Left cardiac atrium (tissue), 4 donors: ENCODE results near the gene ERLEC1. TPM values are rescaled to one million over a fixed set of nuclear protein-coding genes. Genes with fewer than 3 reads are reported as not detected.
"Not testable (repeated sequence)": the region's sequence is repeated elsewhere in the genome, so short reads cannot be mapped to it uniquely, and the experiment has no call there.

Source experiments
- ATAC-seq, 2 donors: fragments of 200-7000 bp; cut with Tn5 transposase; one replicate each; pipeline ENCODE4 v1.9.1; 2020; ENCODE audit warnings: mild to moderate bottlenecking in 2 of 2, moderate library complexity in 2 of 2
- DNase-seq: peaks from one replicate; pipeline ENCODE4 v3.0.0-alpha.2; 2020
- intact Hi-C, 2 donors: fragments of 100-400 bp; cut with DNase I; formaldehyde crosslinking; loops; one replicate each; pipeline versions ENCODE4 v1.14.1 to v1.15.1; 2022 to 2023
- total RNA-seq, 2 donors: library from RNA; stranded (reverse); fragmentation: NEBNext Ultra II Directional; extraction: Animal tissue kit (Norgen Biotek cat#: 25700); gene quantifications; one replicate each; pipeline ENCODE4 v1.2.1, GENCODE V29; 2021
- donor health status: DM: no; HTN: yes; CAD: no.
- donor health status: DM: no; HTN: yes; CAD: no; lungs with severe emphysema.
- donor health status: DM: yes; HTN: yes; CAD: no.
- donor health status: Dilated cardiomyopathy.

The ERLEC1 gene
- total RNA-seq, 2 donors from 2014 or later: 34.5 to 41.8 TPM

DNA sequence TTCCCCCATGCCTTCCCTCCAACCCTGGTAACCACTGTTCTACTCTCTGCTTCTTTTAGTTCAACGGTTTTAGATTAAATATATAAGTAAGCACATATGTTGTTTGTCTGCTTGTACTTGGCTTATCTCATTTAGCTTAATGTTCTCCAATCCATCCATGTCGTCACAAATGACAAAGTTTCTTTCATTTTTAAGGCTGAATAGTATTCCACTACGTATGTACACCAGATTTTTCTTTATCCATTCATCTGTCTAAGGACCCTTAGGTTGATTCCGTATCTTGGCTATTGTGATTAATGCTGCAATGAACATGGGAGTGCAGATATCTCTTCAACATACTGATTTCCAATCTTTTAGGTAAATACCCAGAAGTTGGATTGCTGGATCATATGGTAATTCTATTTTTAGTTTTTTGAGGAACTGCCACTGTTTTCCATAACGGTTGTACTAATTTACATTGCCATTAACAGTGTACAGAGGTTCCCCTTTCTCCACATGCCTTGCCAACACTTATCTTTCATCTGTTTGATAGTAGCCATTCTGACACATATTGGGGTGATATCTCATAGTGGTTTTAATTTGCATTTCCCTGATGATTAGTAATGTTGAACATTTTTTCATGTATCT, 8.2 kb upstream of the ERLEC1 start:
- DNase-seq (no peak), ATAC-seq (no peak)
- intact Hi-C loops: no loop called here

DNA sequence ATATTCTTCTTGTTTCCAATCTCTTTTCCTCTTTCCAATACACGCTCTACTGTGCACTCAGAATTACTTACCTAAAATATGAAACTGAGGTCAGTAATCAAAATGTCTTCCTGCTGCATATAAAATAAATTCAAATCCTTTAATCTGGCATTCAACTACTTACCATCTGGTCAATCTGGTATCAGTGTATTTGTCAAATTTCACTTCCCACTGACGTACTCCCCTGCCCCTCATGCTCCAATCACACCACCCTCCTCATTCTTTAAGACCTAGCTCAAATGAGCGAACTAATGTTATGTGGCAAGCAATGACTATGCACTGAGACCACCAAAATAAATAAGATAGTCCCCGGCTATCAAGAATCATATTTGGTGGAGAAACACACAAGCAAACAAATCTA, 6.8 kb upstream of the ERLEC1 start:
- ATAC-seq (no peak), DNase-seq (no peak)
- intact Hi-C loops: no loop called here

DNA sequence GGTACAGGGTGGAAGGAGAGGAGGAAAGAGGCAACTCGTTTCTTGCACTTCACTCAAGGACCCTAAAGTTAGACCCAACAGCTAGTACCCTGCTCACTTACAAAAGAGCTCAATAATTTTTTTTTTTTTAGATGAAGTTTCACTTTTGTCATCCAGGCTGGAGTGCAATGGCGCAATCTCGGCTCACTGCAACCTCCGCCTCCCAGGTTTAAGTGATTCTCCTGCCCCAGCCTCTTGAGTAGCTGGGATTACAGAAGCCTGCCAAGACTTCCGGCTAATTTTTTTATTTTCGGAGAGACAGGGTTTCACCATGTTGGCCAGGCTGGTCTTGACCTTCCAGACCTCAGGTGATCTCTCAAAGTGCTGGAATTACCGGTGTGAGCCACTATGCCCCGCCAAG, 4.2 kb upstream of the ERLEC1 start:
- intact Hi-C loops: no loop called here
- ATAC-seq (no peak), DNase-seq (no peak)

DNA sequence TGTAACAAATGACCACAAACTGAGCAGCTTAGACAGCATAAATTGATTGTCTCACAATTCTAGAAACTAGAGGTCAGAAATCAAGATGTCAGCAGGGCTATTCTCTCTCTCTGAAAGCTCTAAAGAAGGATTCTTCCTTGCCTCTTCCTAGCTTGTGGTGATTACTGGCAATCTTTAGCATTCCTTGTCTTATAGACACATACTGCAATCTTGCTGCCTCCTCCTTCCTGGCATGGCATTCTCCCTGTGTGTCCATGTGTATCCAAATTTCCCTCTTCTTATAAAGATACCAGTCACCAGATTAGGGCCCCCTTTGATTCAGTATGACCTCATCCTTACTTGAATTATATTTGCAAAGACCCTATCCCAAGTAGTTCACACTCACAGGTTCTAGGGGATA, 2.4 kb upstream of the ERLEC1 start:
- ATAC-seq: no peak
- no peak for DNase-seq
- intact Hi-C loops: no loop called here

DNA sequence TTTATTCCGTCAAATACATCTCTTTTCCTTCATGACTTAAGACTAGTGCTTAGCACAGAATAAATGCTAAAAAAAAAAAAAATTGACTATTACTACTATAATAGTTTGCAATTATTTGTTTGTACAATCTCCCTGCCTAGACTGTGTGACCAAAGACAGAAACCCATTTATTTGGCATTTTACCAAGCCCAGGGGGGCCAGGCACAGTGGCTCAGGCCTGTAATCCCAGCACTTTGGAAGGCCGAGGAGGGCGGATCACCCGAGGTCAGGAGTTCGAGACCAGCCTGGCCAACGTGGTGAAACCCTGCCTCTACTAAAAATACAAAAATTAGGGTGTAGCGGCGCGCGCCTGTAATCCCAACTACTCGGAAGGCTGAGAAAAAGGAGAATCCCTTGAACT, 1.5 kb upstream of the ERLEC1 start:
- DNase-seq (no peak), ATAC-seq (no peak)
- intact Hi-C loops: no loop called here

DNA sequence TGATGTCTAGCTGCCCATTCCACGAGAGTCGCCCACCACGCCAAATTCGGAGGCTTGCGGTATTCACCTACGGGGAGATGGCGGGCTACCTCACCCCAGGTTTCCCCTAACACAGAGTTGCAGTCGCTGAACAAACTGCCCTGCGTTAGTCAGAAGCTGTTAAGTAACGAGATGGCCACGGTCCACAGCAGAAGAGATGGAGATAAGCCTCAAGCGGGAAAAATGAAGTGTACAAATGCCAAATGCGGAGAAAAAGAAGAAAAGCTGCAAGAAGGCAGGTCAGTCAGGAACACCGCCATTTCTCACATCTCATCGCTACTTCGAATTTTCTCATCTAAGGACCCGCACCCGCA, 516 bp upstream of the ERLEC1 start:
- intact Hi-C loops: no loop called here
- peak; percentile 46 for DNase-seq
- ATAC-seq: peak; percentile 62 to 66

DNA sequence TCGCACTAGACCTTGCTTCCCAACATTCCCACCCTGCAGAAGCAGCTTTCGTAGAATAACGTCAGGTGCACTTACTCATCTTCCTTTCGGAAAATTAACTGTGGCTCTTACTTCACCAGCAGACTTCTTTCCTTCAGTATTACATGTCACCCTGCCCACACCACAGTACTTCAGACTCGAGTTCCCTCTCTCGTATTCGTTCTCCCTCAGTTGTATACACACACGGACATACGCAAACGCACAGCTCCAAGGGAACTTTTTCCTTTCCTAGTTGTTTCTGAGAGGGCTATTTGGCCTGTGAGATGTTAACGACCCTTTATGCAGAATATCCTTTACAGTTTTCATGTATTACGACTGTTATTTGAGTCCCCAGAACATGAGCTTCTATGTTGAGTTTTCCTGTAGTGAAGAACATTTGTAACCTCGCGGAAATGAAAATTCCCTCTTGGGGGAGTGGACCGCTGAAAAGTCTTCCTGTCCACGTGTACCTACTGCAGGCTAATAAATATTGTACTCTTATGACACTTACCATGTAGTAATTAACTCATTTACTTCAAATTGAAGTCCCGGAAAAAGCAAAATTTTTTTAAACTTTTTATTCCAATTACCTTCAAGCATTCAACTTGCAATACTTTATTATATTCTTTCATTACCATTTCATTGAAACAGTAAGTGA, 908 bp downstream of the ERLEC1 start:
- intact Hi-C loops: no loop called here
- peak in 1 of 2 donors; percentile 5 for ATAC-seq

DNA sequence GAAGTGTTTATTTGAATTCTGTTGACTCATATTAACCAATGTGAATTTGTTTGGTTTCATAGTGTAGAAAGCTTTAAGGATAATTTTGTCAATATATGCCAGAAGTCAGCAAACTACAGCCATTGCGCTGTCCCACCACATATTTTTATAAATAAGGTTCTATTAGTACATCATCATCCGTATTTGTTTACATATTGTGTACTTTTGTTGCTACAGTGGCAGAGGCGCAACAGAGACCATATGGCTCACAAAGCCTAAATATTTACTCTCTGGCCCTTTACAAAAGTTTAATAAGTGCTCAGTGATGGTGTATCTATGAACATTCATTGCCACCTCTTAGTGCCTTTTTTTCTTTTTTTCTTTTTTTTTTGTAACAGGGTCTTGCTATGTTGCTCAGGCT, 6.4 kb downstream of the ERLEC1 start:
- intact Hi-C loops: no loop called here
- DNase-seq: no peak
- no peak for ATAC-seq

More for the DNA sequence above, 908 bp downstream of the ERLEC1 start:
- DNase-seq: no peak

DNA sequence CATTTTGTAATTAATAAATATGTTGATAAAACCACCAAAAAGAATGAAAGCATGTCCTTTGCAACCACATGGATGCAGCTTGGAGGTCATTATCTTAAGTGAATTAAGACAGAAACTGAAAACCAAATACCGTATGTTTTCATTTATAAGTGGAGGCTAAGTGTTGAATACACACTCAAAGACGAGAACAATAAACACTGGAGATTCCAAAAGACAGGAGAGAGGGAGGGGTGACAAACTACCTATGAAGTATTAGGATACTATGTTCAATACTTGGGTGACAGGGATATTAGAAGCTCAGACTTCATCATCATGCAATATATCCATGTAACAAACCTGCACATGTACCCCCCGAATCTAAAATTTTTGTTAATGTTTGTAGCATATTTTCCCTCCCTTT, 7.0 kb downstream of the ERLEC1 start:
- intact Hi-C loops: no loop called here
- no peak for DNase-seq
- ATAC-seq: no peak

DNA sequence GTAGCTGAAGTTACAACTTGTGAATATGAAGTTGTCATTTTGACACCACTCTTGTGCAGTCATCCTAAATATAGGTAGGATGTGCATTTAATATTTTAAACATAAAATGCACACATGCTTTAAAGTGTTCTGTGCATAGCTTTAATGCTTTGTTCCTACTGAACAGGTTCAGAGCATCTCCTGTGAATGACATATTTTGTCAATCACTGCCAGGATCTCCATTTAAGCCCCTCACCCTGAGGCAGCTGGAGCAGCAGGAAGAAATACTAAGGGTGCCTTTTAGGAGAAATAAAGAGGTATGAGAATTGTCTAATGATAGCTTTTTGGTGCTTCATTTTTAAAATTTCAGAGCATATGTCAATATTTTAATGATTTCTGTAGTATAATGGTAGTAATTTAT, 14.7 kb downstream of the ERLEC1 start:
- DNase-seq (no peak), ATAC-seq (no peak)
- intact Hi-C loops: no loop called here

DNA sequence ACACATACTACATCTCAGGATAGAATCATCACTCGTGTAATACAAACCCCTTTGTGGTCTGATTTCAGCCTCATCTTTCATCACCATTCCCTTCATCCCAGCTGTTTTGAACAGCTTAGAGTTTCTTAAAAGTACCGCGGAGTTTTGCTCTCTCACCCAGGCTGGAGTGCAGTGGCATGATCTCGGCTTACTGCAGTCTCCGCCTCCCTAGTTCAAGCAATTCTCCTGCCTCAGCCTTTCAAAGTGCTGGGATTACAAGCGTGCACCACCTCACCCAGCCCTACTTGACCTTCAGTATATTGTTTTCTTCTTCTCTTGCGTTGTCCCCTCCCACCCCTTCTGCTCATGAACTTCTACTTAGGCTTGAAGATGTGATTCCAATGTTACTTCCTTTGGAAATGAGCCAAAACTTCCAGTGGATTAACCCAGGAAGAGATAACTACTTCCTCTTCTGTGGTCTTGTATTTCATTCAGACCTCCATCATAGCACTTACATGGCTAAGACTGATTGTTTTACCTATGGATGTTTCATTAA, 15.8 kb downstream of the ERLEC1 start:
- intact Hi-C loops: no loop called here
- DNase-seq (no peak), ATAC-seq (no peak)

DNA sequence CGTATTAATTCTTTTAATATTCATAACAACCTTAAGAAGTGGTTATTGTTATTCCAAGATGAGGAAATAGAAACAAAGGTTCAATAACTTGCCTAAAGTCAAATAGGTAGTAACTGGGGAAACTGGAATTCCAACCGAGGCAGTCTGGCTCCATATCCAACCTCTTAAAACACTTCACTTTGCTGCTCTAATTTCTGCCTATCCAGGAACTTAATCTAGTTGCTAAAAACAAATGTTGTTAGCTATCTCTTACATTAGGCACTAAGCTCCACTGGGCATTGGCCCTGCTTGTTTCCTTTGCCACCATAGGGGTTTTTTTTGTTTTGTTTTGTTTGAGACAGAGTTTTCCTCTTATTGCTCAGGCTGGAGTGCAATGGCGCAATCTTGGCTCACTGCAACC, 24.8 kb downstream of the ERLEC1 start:
- ATAC-seq: peak in 1 of 2 donors; percentile 29
- intact Hi-C loops: no loop called here
- DNase-seq: no peak

DNA sequence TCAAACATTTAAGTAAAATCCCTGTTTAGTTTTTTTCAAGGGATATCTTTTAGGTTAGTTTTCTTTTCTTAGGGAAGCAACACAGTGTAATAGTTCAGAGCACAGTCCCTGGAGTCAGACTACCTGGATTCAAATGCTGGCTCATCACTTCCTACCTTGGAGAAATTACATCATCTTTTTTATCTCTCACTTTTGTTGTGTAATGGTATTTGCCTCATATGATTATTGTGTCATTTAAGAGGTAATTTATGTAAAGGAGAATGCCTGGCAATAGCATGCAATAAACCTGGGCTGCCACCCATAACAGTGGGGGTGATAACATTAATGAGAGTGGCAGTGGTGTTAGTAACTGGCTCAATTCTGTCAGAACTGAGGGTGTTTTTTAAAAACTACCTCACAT, 26.3 kb downstream of the ERLEC1 start:
- intact Hi-C loops: no loop called here
- DNase-seq (no peak), ATAC-seq (peak in 1 of 2 donors; percentile 56)

DNA sequence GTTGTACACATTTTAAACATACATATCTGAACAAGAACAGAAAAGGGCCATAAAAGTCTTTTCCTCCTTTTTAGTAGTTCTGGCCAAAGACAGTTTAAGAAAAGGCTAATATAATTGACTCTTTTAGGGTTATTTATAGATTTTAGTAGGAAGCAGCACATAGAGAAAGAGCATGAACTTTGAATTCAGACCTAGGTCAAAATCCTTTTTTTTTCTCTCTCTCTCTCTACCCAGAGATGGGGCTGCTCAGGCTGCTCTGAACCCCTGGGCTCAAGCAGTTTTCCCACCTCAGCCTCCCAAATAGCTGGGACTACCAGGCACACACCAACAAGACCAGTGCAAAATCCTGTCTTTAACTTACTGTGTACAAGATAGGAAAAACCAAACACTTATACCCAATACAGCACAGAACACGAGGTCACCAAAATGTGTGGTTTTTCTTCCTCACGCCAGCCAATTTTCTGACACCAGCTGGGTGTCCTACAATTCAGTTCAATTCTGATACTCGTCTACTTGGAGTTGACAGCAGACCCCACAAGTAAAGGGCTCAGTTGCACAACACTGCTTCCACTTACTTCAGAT, 32.1 kb downstream of the ERLEC1 start:
- ATAC-seq (no peak), DNase-seq (no peak)
- intact Hi-C loops: no loop called here

DNA sequence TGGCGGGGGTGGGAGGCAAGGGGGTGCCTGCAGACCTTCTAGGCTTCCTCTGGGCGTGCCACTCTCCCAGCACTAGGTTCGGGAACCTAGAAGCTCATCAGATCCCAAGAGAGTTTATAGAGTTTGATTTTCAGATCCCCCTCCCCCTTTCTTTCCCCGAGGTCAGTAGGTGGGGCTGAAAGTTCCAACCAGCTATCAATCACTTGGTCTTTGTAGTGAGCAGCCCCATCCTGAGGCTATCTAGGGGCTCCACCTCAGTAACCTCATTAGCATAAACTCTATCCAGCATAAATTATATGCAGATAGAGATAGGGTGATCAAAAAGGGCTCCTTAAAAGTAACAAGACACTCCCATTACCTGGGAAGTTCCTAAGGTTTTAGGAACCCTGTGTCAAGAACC, 32.8 kb downstream of the ERLEC1 start:
- ATAC-seq: no peak

DNA sequence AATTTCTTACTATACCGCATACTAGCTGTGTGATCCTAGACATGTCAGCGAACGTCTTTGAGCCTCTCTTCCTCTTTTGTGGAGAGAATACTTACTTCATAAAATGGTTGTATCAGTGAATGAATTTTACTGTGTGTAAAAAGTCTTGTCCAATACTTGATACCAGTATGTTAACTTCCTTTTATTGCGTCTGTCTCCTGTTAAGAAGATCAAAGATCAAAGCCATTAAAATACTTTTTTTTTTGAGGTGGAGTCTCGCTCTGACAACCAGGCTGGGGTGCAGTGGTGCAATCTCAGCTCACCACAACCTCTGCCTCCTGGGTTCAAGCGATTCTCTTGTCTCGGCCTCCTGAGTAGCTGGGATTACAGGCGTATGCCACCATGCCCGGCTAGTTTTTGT, 33.2 kb downstream of the ERLEC1 start:
- ATAC-seq (no peak), DNase-seq (no peak)
- intact Hi-C loops: no loop called here

More for the DNA sequence above, 32.8 kb downstream of the ERLEC1 start:
- no peak for DNase-seq
- intact Hi-C loops: no loop called here

DNA sequence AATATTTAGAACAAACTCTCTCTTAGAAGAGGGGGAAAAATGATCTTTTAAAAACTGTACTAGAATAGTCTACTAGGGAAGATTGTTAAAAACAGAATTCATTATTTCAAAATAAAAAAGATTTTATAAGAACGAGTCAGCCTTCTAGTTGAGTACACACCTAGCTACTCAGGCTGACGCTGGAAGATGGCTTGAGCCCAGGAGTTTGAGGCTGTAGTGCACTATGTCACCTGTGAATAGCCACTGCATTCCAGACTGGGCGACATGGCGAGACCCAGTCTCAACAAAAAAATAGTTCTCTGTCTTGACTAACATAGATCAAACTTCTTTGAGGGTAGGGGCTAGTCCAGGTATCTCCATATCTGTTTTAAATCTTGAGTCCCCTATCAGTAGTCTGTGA, 33.9 kb downstream of the ERLEC1 start:
- no peak for DNase-seq
- ATAC-seq: no peak
- intact Hi-C loops: no loop called here

DNA sequence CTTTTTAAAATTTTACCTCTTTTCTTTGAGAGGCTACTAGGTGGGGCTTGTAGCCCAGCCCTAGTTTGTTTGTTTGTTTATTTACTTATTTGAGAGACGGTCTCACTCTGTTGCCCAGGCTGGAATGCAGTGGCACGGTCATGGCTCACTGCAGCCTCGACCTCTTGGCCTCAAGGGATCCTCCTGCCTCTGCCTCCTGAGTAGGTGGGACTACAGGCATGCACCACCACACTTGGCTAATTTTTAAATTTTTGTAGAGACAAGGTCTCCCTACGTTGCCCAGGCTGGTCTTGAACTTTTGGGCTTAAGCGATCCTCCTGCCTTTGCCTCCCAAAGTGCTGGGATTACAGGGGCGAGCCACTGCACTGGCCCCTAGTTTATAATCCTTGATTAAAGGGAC, 35.0 kb downstream of the ERLEC1 start:
- intact Hi-C loops: no loop called here
- no peak for DNase-seq
- ATAC-seq: no peak

DNA sequence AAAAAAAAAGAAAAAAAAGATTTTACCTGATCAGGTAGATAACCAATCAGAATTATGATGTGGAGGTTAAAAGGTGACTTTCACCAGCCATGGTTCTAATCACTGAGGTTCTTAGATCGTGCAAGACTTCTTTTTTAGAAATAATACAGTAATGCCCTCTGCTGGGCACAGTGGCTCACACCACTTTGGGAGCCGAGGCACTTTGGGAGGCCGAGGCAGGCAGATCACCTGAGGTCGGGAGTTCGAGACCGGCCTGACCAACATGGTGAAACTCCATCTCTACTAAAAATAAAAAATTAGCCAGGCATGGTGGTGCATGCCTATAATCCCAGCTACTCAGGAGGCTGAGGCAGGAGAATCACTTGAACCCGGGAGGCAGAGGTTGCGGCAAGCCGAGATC, 36.8 kb downstream of the ERLEC1 start:
- intact Hi-C loops: not testable (repeated sequence)

DNA sequence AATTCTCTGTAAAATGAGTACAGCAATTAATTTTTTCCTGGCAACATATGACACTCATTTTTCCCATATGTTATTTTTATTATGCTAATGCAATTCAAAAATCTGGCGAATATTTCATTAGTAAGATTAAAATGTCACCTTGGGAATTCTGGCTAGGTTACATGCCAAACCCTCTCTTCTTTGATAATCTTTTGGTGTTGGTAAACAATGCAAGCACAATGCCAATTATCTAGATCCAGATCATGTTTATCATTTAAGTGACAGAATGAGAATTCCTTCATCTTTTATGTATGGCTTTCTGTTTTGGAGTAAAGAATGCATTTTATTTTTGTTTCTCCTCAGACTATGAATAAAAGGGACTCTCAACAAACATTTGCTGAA, 39.2 kb downstream of the ERLEC1 start:
- ATAC-seq: no peak
- intact Hi-C loops: no loop called here
- DNase-seq: no peak

More for the DNA sequence above, 36.8 kb downstream of the ERLEC1 start:
- DNase-seq, ATAC-seq: not testable (repeated sequence)
